GM12875 (cell line): ENCODE data around the gene CTDP1.

Source experiments
- H3K4me3 ChIP-seq: one replicate; pipeline ENCODE4 v1.5.1; 2011; ENCODE audit warnings: low read depth, low read length, control low read depth
- CTCF ChIP-seq: IDR thresholded peaks from 2 replicates; pipeline ENCODE4 v1.5.1; 2011; ENCODE audit warnings: low read depth, mild to moderate bottlenecking, control low read depth, inconsistent platforms, low read length, moderate library complexity, borderline replicate concordance; ENCODE audit not compliant: insufficient read depth

Gene CTDP1

GRCh38 chr18:79789901-79790890, 110.6 kb downstream of the CTDP1 start:
- H3K4me3 ChIP-seq = no peak overlapping the region
- no peak for TF ChIP-seq CTCF

GRCh38 chr18:79790996-79791972, 111.7 kb downstream of the CTDP1 start:
- H3K4me3 ChIP-seq = no peak overlapping the region
- TF ChIP-seq CTCF = no peak

- no peak overlapping the region for H3K4me3 ChIP-seq
- no peak for TF ChIP-seq CTCF
These were observed 112.7 kb downstream of the CTDP1 start for GRCh38 chr18:79792096-79792987.

- H3K4me3 ChIP-seq = no peak overlapping the region
- no peak for TF ChIP-seq CTCF
These were observed 113.4 kb downstream of the CTDP1 start for GRCh38 chr18:79792988-79793355.

- TF ChIP-seq CTCF = no peak
These were observed 115.2 kb downstream of the CTDP1 start for GRCh38 chr18:79794846-79795245.

GRCh38 chr18:79795446-79795845, 115.8 kb downstream of the CTDP1 start:
- no peak overlapping the region for H3K4me3 ChIP-seq
- no peak for TF ChIP-seq CTCF

More at GRCh38 chr18:79794846-79795245, 115.2 kb downstream of the CTDP1 start:
- H3K4me3 ChIP-seq = no peak overlapping the region
